ENCODE data around the gene OMA1. TPM values are rescaled to one million over a fixed set of nuclear protein-coding genes. Genes with fewer than 3 reads are reported as not detected.

Gene OMA1
- polyA plus RNA-seq, 3 donors = 11.2 to 24.5 (median 15.3) TPM

GRCh38 chr1:58454385-58454784 lies 92.1 kb downstream of the OMA1 start:
- no peak overlapping the region for H3K9ac ChIP-seq (ENCODE audit: insufficient read depth, low read length, poor library complexity, severe bottlenecking)
- H3K36me3 ChIP-seq (replicated peaks in 1 of 2; ENCODE audit: control insufficient read depth in 1 of 2, insufficient read depth in 2 of 2, low read length in 2 of 2) = no peaks in the 10 kb centered on the region
- H3K4me3 Mint-ChIP-seq = no peak overlapping the region
- H3K9me3 ChIP-seq (replicated peaks in 1 of 2; ENCODE audit: control insufficient read depth in 1 of 2, insufficient read depth in 1 of 2, low read length in 2 of 2) = no peaks in the 10 kb centered on the region
- H3K4me3 ChIP-seq (replicated peaks in 1 of 3; ENCODE audit: low read depth in 2 of 3, low read length in 3 of 3) = no peak overlapping the region
- no peaks in the 10 kb centered on the region for H3K36me3 Mint-ChIP-seq
- no peak for TF ChIP-seq CTCF (IDR thresholded peaks at IDR 0.05)
- no peaks in the 10 kb centered on the region for H3K4me1 Mint-ChIP-seq
- H3K79me2 ChIP-seq (ENCODE audit: insufficient read depth, low read length) = no peaks in the 10 kb centered on the region
- H3K4me2 ChIP-seq (replicated peaks; ENCODE audit: extremely low read depth, low read length, poor library complexity, severe bottlenecking) = no peak overlapping the region
- DNase-seq = no peak
- H2AFZ ChIP-seq (ENCODE audit: insufficient read depth, low read depth, low read length, poor library complexity, severe bottlenecking) = no peak overlapping the region
- 83% methylated on average over 11 of the region's 11 CpGs for WGBS (ENCODE audit: insufficient coverage)
- peaks cover 0 to 2% (median 0%) of the 10 kb centered on the region in 3 donors for H3K27me3 Mint-ChIP-seq (ENCODE audit: low read depth in 3 of 3)
- H3K27ac Mint-ChIP-seq = peak overlapping the region in 1 of 7 donors; percentile 46
- no peak overlapping the region for H3K27ac ChIP-seq (ENCODE audit: low read depth in 1 of 2, low read length in 2 of 2)
- H4K20me1 ChIP-seq (ENCODE audit: insufficient read depth, low read length) = no peaks in the 10 kb centered on the region
- intact Hi-C loops (cut with micrococcal nuclease) = no loop called here
- H3K27me3 ChIP-seq (ENCODE audit: control insufficient read depth in 2 of 2, insufficient read depth in 2 of 2, low read length in 2 of 2) = no peaks in the 10 kb centered on the region
- H3K4me1 ChIP-seq (ENCODE audit: control insufficient read depth in 1 of 2, insufficient read depth in 2 of 2, low read length in 2 of 2) = no peaks in the 10 kb centered on the region
- peaks cover 0 to 4% (median 2%) of the 10 kb centered on the region in 7 donors for H3K9me3 Mint-ChIP-seq

GRCh38 chr1:58451560-58452191 lies 94.8 kb downstream of the OMA1 start:
- no peak overlapping the region for H3K9ac ChIP-seq (ENCODE audit: insufficient read depth, low read length, poor library complexity, severe bottlenecking)
- 100% methylated on average over 2 of the region's 14 CpGs for whole genome bisulfite sequencing (ENCODE audit: insufficient coverage)
- no peaks in the 10 kb centered on the region for H3K4me1 ChIP-seq (ENCODE audit: control insufficient read depth in 1 of 2, insufficient read depth in 2 of 2, low read length in 2 of 2)
- no peaks in the 10 kb centered on the region for H3K9me3 ChIP-seq (replicated peaks in 1 of 2; ENCODE audit: control insufficient read depth in 1 of 2, insufficient read depth in 1 of 2, low read length in 2 of 2)
- TF ChIP-seq CTCF (IDR thresholded peaks at IDR 0.05) = no peak
- no peaks in the 10 kb centered on the region for H3K79me2 ChIP-seq (ENCODE audit: insufficient read depth, low read length)
- no peaks in the 10 kb centered on the region for H3K36me3 ChIP-seq (replicated peaks in 1 of 2; ENCODE audit: control insufficient read depth in 1 of 2, insufficient read depth in 2 of 2, low read length in 2 of 2)
- H3K27me3 ChIP-seq (ENCODE audit: control insufficient read depth in 2 of 2, insufficient read depth in 2 of 2, low read length in 2 of 2) = no peaks in the 10 kb centered on the region
- no peaks in the 10 kb centered on the region for H3K9me3 Mint-ChIP-seq
- no peak overlapping the region for H3K4me2 ChIP-seq (replicated peaks; ENCODE audit: extremely low read depth, low read length, poor library complexity, severe bottlenecking)
- no peaks in the 10 kb centered on the region for H3K4me1 Mint-ChIP-seq
- no peaks in the 10 kb centered on the region for H4K20me1 ChIP-seq (ENCODE audit: insufficient read depth, low read length)
- H2AFZ ChIP-seq (ENCODE audit: insufficient read depth, low read depth, low read length, poor library complexity, severe bottlenecking) = no peak overlapping the region
- H3K27me3 Mint-ChIP-seq (ENCODE audit: low read depth in 3 of 3) = no peaks in the 10 kb centered on the region
- no peak overlapping the region for H3K27ac Mint-ChIP-seq
- H3K36me3 Mint-ChIP-seq = no peaks in the 10 kb centered on the region
- no peak overlapping the region for H3K4me3 ChIP-seq (replicated peaks in 1 of 3; ENCODE audit: low read depth in 2 of 3, low read length in 3 of 3)
- no peak overlapping the region for H3K27ac ChIP-seq (ENCODE audit: low read depth in 1 of 2, low read length in 2 of 2)
- no peak for DNase-seq
- intact Hi-C loops (cut with micrococcal nuclease) = no loop called here
- no peak overlapping the region for H3K4me3 Mint-ChIP-seq
